Measurements from ENCODE around the gene TTLL8. TPM values are rescaled to one million over a fixed set of nuclear protein-coding genes. Genes with fewer than 3 reads are reported as not detected.

TTLL8 gene
- total RNA-seq, 1 donor from 2014 or later = not detected

GRCh38 chr22:50044485-50045118, 13.5 kb downstream of the TTLL8 start:
- Histone ChIP-seq H3K27me3 (ENCODE audit: control insufficient read depth in 3 of 3, insufficient read depth in 3 of 3, low read length in 3 of 3) (peaks cover 15 to 37% (median 24%) of the 10 kb centered on the region in 3 donors), H3K36me3 (ENCODE audit: control insufficient read depth in 3 of 3, insufficient read depth in 3 of 3, low read length in 3 of 3) (no peaks in the 10 kb centered on the region), H3K27ac (ENCODE audit: low read depth, low read length) (no peak overlapping the region), H3K9ac (ENCODE audit: low read depth in 1 of 3, low read length in 3 of 3) (no peak overlapping the region), H3K4me3 (ENCODE audit: low read length in 3 of 3) (no peak overlapping the region), H3K4me1 (ENCODE audit: control insufficient read depth in 3 of 3, insufficient read depth in 3 of 3, low read length in 3 of 3) (no peaks in the 10 kb centered on the region), H3K9me3 (ENCODE audit: control insufficient read depth in 3 of 3, low read length in 3 of 3) (peaks cover 1 to 5% (median 2%) of the 10 kb centered on the region in 3 donors)

GRCh38 chr22:50041361-50042065, 16.6 kb downstream of the TTLL8 start:
- Histone ChIP-seq H3K4me3 (ENCODE audit: low read length in 3 of 3) (no peak overlapping the region), H3K9me3 (ENCODE audit: control insufficient read depth in 3 of 3, low read length in 3 of 3) (peaks cover 3 to 6% (median 4%) of the 10 kb centered on the region in 3 donors), H3K36me3 (ENCODE audit: control insufficient read depth in 3 of 3, insufficient read depth in 3 of 3, low read length in 3 of 3) (no peaks in the 10 kb centered on the region), H3K4me1 (ENCODE audit: control insufficient read depth in 3 of 3, insufficient read depth in 3 of 3, low read length in 3 of 3) (no peaks in the 10 kb centered on the region), H3K9ac (ENCODE audit: low read depth in 1 of 3, low read length in 3 of 3) (no peak overlapping the region), H3K27ac (ENCODE audit: low read depth, low read length) (no peak overlapping the region), H3K27me3 (ENCODE audit: control insufficient read depth in 3 of 3, insufficient read depth in 3 of 3, low read length in 3 of 3) (peaks cover 6 to 26% (median 15%) of the 10 kb centered on the region in 3 donors)

- no peak overlapping the region for H3K4me3 ChIP-seq (ENCODE audit: low read length in 3 of 3)
- H3K4me1 ChIP-seq (ENCODE audit: control insufficient read depth in 3 of 3, insufficient read depth in 3 of 3, low read length in 3 of 3) = no peaks in the 10 kb centered on the region
- peaks cover 6 to 27% (median 19%) of the 10 kb centered on the region in 3 donors for H3K27me3 ChIP-seq (ENCODE audit: control insufficient read depth in 3 of 3, insufficient read depth in 3 of 3, low read length in 3 of 3)
- no peak overlapping the region for H3K9ac ChIP-seq (ENCODE audit: low read depth in 1 of 3, low read length in 3 of 3)
- H3K27ac ChIP-seq (ENCODE audit: low read depth, low read length) = no peak overlapping the region
- H3K9me3 ChIP-seq (ENCODE audit: control insufficient read depth in 3 of 3, low read length in 3 of 3) = peaks cover 3 to 6% (median 4%) of the 10 kb centered on the region in 3 donors
- H3K36me3 ChIP-seq (ENCODE audit: control insufficient read depth in 3 of 3, insufficient read depth in 3 of 3, low read length in 3 of 3) = no peaks in the 10 kb centered on the region
Measured at GRCh38 chr22:50040717-50041116, 17.4 kb downstream of the TTLL8 start.

- H3K36me3 ChIP-seq (ENCODE audit: control insufficient read depth in 3 of 3, insufficient read depth in 3 of 3, low read length in 3 of 3) = no peaks in the 10 kb centered on the region
- H3K9ac ChIP-seq (ENCODE audit: low read depth in 1 of 3, low read length in 3 of 3) = no peak overlapping the region
- H3K9me3 ChIP-seq (ENCODE audit: control insufficient read depth in 3 of 3, low read length in 3 of 3) = peaks cover 3 to 6% (median 4%) of the 10 kb centered on the region in 3 donors
- no peaks in the 10 kb centered on the region for H3K4me1 ChIP-seq (ENCODE audit: control insufficient read depth in 3 of 3, insufficient read depth in 3 of 3, low read length in 3 of 3)
- no peak overlapping the region for H3K27ac ChIP-seq (ENCODE audit: low read depth, low read length)
- H3K27me3 ChIP-seq (ENCODE audit: control insufficient read depth in 3 of 3, insufficient read depth in 3 of 3, low read length in 3 of 3) = peaks cover 13 to 34% (median 16%) of the 10 kb centered on the region in 3 donors
- no peak overlapping the region for H3K4me3 ChIP-seq (ENCODE audit: low read length in 3 of 3)
Measured at GRCh38 chr22:50039669-50040443, 18.2 kb downstream of the TTLL8 start.

GRCh38 chr22:50035976-50036724, 21.9 kb downstream of the TTLL8 start:
- H3K36me3 ChIP-seq (ENCODE audit: control insufficient read depth in 3 of 3, insufficient read depth in 3 of 3, low read length in 3 of 3) = no peaks in the 10 kb centered on the region
- H3K9me3 ChIP-seq (ENCODE audit: control insufficient read depth in 3 of 3, low read length in 3 of 3) = peaks cover 3 to 6% (median 4%) of the 10 kb centered on the region in 3 donors
- H3K27me3 ChIP-seq (ENCODE audit: control insufficient read depth in 3 of 3, insufficient read depth in 3 of 3, low read length in 3 of 3) = peaks cover 20 to 51% (median 44%) of the 10 kb centered on the region in 3 donors
- H3K9ac ChIP-seq (ENCODE audit: low read depth in 1 of 3, low read length in 3 of 3) = no peak overlapping the region
- no peak overlapping the region for H3K4me3 ChIP-seq (ENCODE audit: low read length in 3 of 3)
- no peaks in the 10 kb centered on the region for H3K4me1 ChIP-seq (ENCODE audit: control insufficient read depth in 3 of 3, insufficient read depth in 3 of 3, low read length in 3 of 3)
- H3K27ac ChIP-seq (ENCODE audit: low read depth, low read length) = no peak overlapping the region

GRCh38 chr22:50035131-50035881, 22.8 kb downstream of the TTLL8 start:
- Histone ChIP-seq H3K4me1 (ENCODE audit: control insufficient read depth in 3 of 3, insufficient read depth in 3 of 3, low read length in 3 of 3) (no peaks in the 10 kb centered on the region), H3K27ac (ENCODE audit: low read depth, low read length) (no peak overlapping the region), H3K4me3 (ENCODE audit: low read length in 3 of 3) (no peak overlapping the region), H3K9ac (ENCODE audit: low read depth in 1 of 3, low read length in 3 of 3) (no peak overlapping the region), H3K9me3 (ENCODE audit: control insufficient read depth in 3 of 3, low read length in 3 of 3) (peaks cover 3 to 6% (median 4%) of the 10 kb centered on the region in 3 donors), H3K36me3 (ENCODE audit: control insufficient read depth in 3 of 3, insufficient read depth in 3 of 3, low read length in 3 of 3) (no peaks in the 10 kb centered on the region), H3K27me3 (ENCODE audit: control insufficient read depth in 3 of 3, insufficient read depth in 3 of 3, low read length in 3 of 3) (peaks cover 29 to 57% (median 48%) of the 10 kb centered on the region in 3 donors)

- H3K9me3 ChIP-seq (ENCODE audit: control insufficient read depth in 3 of 3, low read length in 3 of 3) = peaks cover 0 to under 1% (median 0%) of the 10 kb centered on the region in 3 donors
- no peak overlapping the region for H3K9ac ChIP-seq (ENCODE audit: low read depth in 1 of 3, low read length in 3 of 3)
- no peak overlapping the region for H3K4me3 ChIP-seq (ENCODE audit: low read length in 3 of 3)
- no peak overlapping the region for H3K27ac ChIP-seq (ENCODE audit: low read depth, low read length)
- H3K27me3 ChIP-seq (ENCODE audit: control insufficient read depth in 3 of 3, insufficient read depth in 3 of 3, low read length in 3 of 3) = peaks cover 28 to 53% (median 48%) of the 10 kb centered on the region in 3 donors
- no peaks in the 10 kb centered on the region for H3K36me3 ChIP-seq (ENCODE audit: control insufficient read depth in 3 of 3, insufficient read depth in 3 of 3, low read length in 3 of 3)
- H3K4me1 ChIP-seq (ENCODE audit: control insufficient read depth in 3 of 3, insufficient read depth in 3 of 3, low read length in 3 of 3) = no peaks in the 10 kb centered on the region
Measured at GRCh38 chr22:50034126-50035081, 23.7 kb downstream of the TTLL8 start.

- Histone ChIP-seq H3K27me3 (ENCODE audit: control insufficient read depth in 3 of 3, insufficient read depth in 3 of 3, low read length in 3 of 3) (peaks cover 32 to 56% (median 49%) of the 10 kb centered on the region in 3 donors), H3K4me1 (ENCODE audit: control insufficient read depth in 3 of 3, insufficient read depth in 3 of 3, low read length in 3 of 3) (peaks cover 1 to 2% (median 2%) of the 10 kb centered on the region in 3 donors)
Measured at GRCh38 chr22:50032941-50033601, 25.0 kb downstream of the TTLL8 start.

More at GRCh38 chr22:50032941-50033601, 25.0 kb downstream of the TTLL8 start:
- H3K9ac ChIP-seq (ENCODE audit: low read depth in 1 of 3, low read length in 3 of 3) = no peak overlapping the region
- no peaks in the 10 kb centered on the region for H3K9me3 ChIP-seq (ENCODE audit: control insufficient read depth in 3 of 3, low read length in 3 of 3)
- H3K27ac ChIP-seq (ENCODE audit: low read depth, low read length) = no peak overlapping the region
- H3K4me3 ChIP-seq (ENCODE audit: low read length in 3 of 3) = no peak overlapping the region
- H3K36me3 ChIP-seq (ENCODE audit: control insufficient read depth in 3 of 3, insufficient read depth in 3 of 3, low read length in 3 of 3) = no peaks in the 10 kb centered on the region
